NK-92 (cell line): ENCODE measurements around the gene OR6S1.
"Not testable (repeated sequence)": the region's sequence is repeated elsewhere in the genome, so short reads cannot be mapped to it uniquely, and the experiment has no call there.

Source experiments
- DNase-seq: peaks from one replicate; lab custom pipeline; 2025; ENCODE audit not compliant: unreplicated experiment; lab: John Stamatoyannopoulos, UW

The OR6S1 gene

GRCh38 chr14:20611277-20611676, 30.2 kb downstream of the OR6S1 start:
- DNase-seq: no peak

- DNase-seq: no peak
Measured at GRCh38 chr14:20610002-20610765, 31.3 kb downstream of the OR6S1 start.

- no peak for DNase-seq
Measured at GRCh38 chr14:20609215-20610001, 32.1 kb downstream of the OR6S1 start.

- no peak for DNase-seq
Measured at GRCh38 chr14:20608383-20609110, 32.9 kb downstream of the OR6S1 start.

- DNase-seq: no peak
Measured at GRCh38 chr14:20607617-20608016, 33.9 kb downstream of the OR6S1 start.

- DNase-seq: no peak
Measured at GRCh38 chr14:20606902-20607242, 34.6 kb downstream of the OR6S1 start.

- no peak for DNase-seq
Measured at GRCh38 chr14:20606190-20606901, 35.1 kb downstream of the OR6S1 start.

- DNase-seq: no peak
Measured at GRCh38 chr14:20603813-20604690, 37.4 kb downstream of the OR6S1 start.

GRCh38 chr14:20602583-20602982, 38.9 kb downstream of the OR6S1 start:
- DNase-seq: no peak

GRCh38 chr14:20601522-20601921, 40.0 kb downstream of the OR6S1 start:
- DNase-seq: no peak

GRCh38 chr14:20597108-20597507, 44.4 kb downstream of the OR6S1 start:
- DNase-seq: no peak

GRCh38 chr14:20595726-20596125, 45.8 kb downstream of the OR6S1 start:
- DNase-seq: not testable (repeated sequence)

GRCh38 chr14:20592574-20592973, 48.9 kb downstream of the OR6S1 start:
- DNase-seq: no peak

- DNase-seq: no peak
Measured at GRCh38 chr14:20591235-20591634, 50.3 kb downstream of the OR6S1 start, which contains the start of gene RNASE12. RNASE12 (minus strand) TSS chr14:20591376; CDS start chr14:20590723, 653 bp downstream.
